Loucy (cell line): ENCODE results near the gene PLEKHG4B.

ENCODE experiments used
- H2AFZ ChIP-seq: fragments of 200-600 bp; sonication (generic); 2 replicates; pipeline ENCODE4 v1.6.0; 2016; ENCODE audit warnings: antibody characterized with exemption, mild to moderate bottlenecking, low read length, moderate library complexity
- H3F3A ChIP-seq: fragments of 200-600 bp; 2 replicates; pipeline ENCODE4 v1.6.0; 2016; ENCODE audit warnings: antibody characterized with exemption, low read depth, mild to moderate bottlenecking
- H3K27me3 ChIP-seq: fragments of 200-600 bp; sonication (generic); 2 replicates; pipeline ENCODE4 v1.6.1; 2014; ENCODE audit warnings: low read length, mild to moderate bottlenecking; ENCODE audit not compliant: insufficient read depth, poor library complexity, severe bottlenecking
- H3K36me3 ChIP-seq: fragments of 200-600 bp; sonication (generic); 2 replicates; pipeline ENCODE4 v1.6.1; 2016; ENCODE audit warnings: low read length; ENCODE audit not compliant: insufficient read depth
- H3K4me1 ChIP-seq: fragments of 200-600 bp; sonication (generic); 2 replicates; pipeline ENCODE4 v1.5.1; 2014; ENCODE audit warnings: low read length, mild to moderate bottlenecking; ENCODE audit not compliant: insufficient read depth, poor library complexity, severe bottlenecking
- H3K4me2 ChIP-seq: fragments of 200-600 bp; sonication (generic); 2 replicates; pipeline ENCODE4 v1.6.0; 2014; ENCODE audit warnings: antibody characterized with exemption, low read length, low read depth, mild to moderate bottlenecking; ENCODE audit not compliant: poor library complexity, severe bottlenecking
- H3K4me3 ChIP-seq: fragments of 200-600 bp; sonication (generic); 2 replicates; pipeline ENCODE4 v1.5.1; 2014; ENCODE audit warnings: low read length, mild to moderate bottlenecking, mixed read lengths; ENCODE audit not compliant: poor library complexity, severe bottlenecking
- H3K79me2 ChIP-seq: fragments of 200-600 bp; sonication (generic); 2 replicates; pipeline ENCODE4 v1.6.1; 2014; ENCODE audit warnings: low read length; ENCODE audit not compliant: insufficient read depth
- H3K9ac ChIP-seq: fragments of 200-600 bp; sonication (generic); 2 replicates; pipeline ENCODE4 v1.6.0; 2014; ENCODE audit warnings: mild to moderate bottlenecking, low read depth, low read length, moderate library complexity; ENCODE audit not compliant: poor library complexity, severe bottlenecking
- H3K9me2 ChIP-seq: fragments of 200-600 bp; sonication (generic); replicated peaks from 2 replicates; pipeline ENCODE4 v1.6.1; 2016; ENCODE audit warnings: low read depth, low read length, mixed read lengths
- H3K9me3 ChIP-seq: fragments of 200-600 bp; sonication (generic); 2 replicates; pipeline ENCODE4 v1.6.1; 2014; ENCODE audit warnings: mild to moderate bottlenecking, antibody characterized with exemption, low read length, low read depth; ENCODE audit not compliant: insufficient read depth
- H4K20me1 ChIP-seq: fragments of 200-600 bp; sonication (generic); 2 replicates; pipeline ENCODE4 v1.6.0; 2014; ENCODE audit warnings: antibody characterized with exemption, low read length, mild to moderate bottlenecking; ENCODE audit not compliant: insufficient read depth, poor library complexity, severe bottlenecking
- CTCF ChIP-seq: fragments of 200-600 bp; sonication (generic); conservative IDR thresholded peaks from 2 replicates; pipeline ENCODE4 v1.5.1; 2014; ENCODE audit warnings: mild to moderate bottlenecking, antibody characterized with exemption, low read length
- EZH2phosphoT487 ChIP-seq: fragments of 200-600 bp; IDR thresholded peaks from 2 replicates; pipeline ENCODE4 v1.6.1; 2018; ENCODE audit warnings: antibody characterized with exemption, mild to moderate bottlenecking, moderate library complexity, borderline replicate concordance

PLEKHG4B gene

GRCh38 chr5:157126-157715 lies 65.3 kb downstream of the PLEKHG4B start:
- H3K9ac ChIP-seq: no peak overlapping the region
- H3F3A ChIP-seq: no peaks in the 10 kb centered on the region
- no peak overlapping the region for H3K4me2 ChIP-seq
- H4K20me1 ChIP-seq: no peaks in the 10 kb centered on the region
- H3K27me3 ChIP-seq: no peaks in the 10 kb centered on the region
- no peaks in the 10 kb centered on the region for H3K79me2 ChIP-seq
- H2AFZ ChIP-seq: no peak overlapping the region
- H3K9me2 ChIP-seq: no peaks in the 10 kb centered on the region
- no peaks in the 10 kb centered on the region for H3K36me3 ChIP-seq
- no peak for TF ChIP-seq EZH2phosphoT487
- TF ChIP-seq CTCF: no peak
- no peaks in the 10 kb centered on the region for H3K9me3 ChIP-seq
- H3K4me3 ChIP-seq: no peak overlapping the region
- H3K4me1 ChIP-seq: peaks cover 46% of the 10 kb centered on the region

GRCh38 chr5:157801-158200 lies 65.8 kb downstream of the PLEKHG4B start:
- no peak for TF ChIP-seq CTCF
- no peak for TF ChIP-seq EZH2phosphoT487
- no peak overlapping the region for H3K9ac ChIP-seq
- H4K20me1 ChIP-seq: no peaks in the 10 kb centered on the region
- H3K36me3 ChIP-seq: no peaks in the 10 kb centered on the region
- H3K79me2 ChIP-seq: no peaks in the 10 kb centered on the region
- no peaks in the 10 kb centered on the region for H3K27me3 ChIP-seq
- H3K4me2 ChIP-seq: no peak overlapping the region
- H3K9me2 ChIP-seq: no peaks in the 10 kb centered on the region
- H3F3A ChIP-seq: no peaks in the 10 kb centered on the region
- no peak overlapping the region for H2AFZ ChIP-seq
- H3K4me3 ChIP-seq: no peak overlapping the region
- no peaks in the 10 kb centered on the region for H3K9me3 ChIP-seq
- peaks cover 52% of the 10 kb centered on the region for H3K4me1 ChIP-seq

- Histone ChIP-seq H3K9ac (no peak overlapping the region), H3K4me3 (peak overlapping the region; percentile 17), H3K27me3 (no peaks in the 10 kb centered on the region), H2AFZ (no peak overlapping the region), H3K9me3 (no peaks in the 10 kb centered on the region), H3K9me2 (no peaks in the 10 kb centered on the region), H3K79me2 (no peaks in the 10 kb centered on the region), H3F3A (no peaks in the 10 kb centered on the region; the same call in 1 of the 2 replicates), H3K36me3 (no peaks in the 10 kb centered on the region), H3K4me1 (peaks cover 54% of the 10 kb centered on the region), H3K4me2 (peak overlapping the region; percentile 48), H4K20me1 (no peaks in the 10 kb centered on the region)
- no peak for TF ChIP-seq EZH2phosphoT487
- TF ChIP-seq CTCF: no peak
These were observed 67.0 kb downstream of the PLEKHG4B start for GRCh38 chr5:158807-159447.
